Muscle layer of duodenum (tissue), 2 donors: Measurements from ENCODE around the gene CDC42EP4.

ENCODE experiments used
- H3K27ac ChIP-seq: one replicate; pipeline ENCODE4 v1.7.0; 2013; ENCODE audit warnings: mild to moderate bottlenecking, low read length
- H3K27me3 ChIP-seq: one replicate; pipeline ENCODE4 v1.7.0; 2013; ENCODE audit warnings: low read depth, mild to moderate bottlenecking, control low read depth, low read length
- H3K36me3 ChIP-seq, 2 donors: one replicate each; pipeline ENCODE4 v1.7.0; 2013; ENCODE audit warnings: low read length in 2 of 2, control low read depth in 1 of 2, mild to moderate bottlenecking in 1 of 2; ENCODE audit not compliant: insufficient read depth in 2 of 2, control insufficient read depth in 1 of 2
- H3K4me1 ChIP-seq, 2 donors: one replicate each; pipeline ENCODE4 v1.7.0; 2013; ENCODE audit warnings: low read length in 2 of 2, mild to moderate bottlenecking in 2 of 2, control low read depth in 1 of 2, moderate library complexity in 1 of 2; ENCODE audit not compliant: insufficient read depth in 2 of 2, control insufficient read depth in 1 of 2
- H3K4me3 ChIP-seq, 2 donors: one replicate each; pipeline ENCODE4 v1.7.0; 2013; ENCODE audit warnings: low read length in 2 of 2, low read depth in 1 of 2, mild to moderate bottlenecking in 1 of 2
- H3K9me3 ChIP-seq, 2 donors: one replicate each; pipeline ENCODE4 v1.7.0; 2013; ENCODE audit warnings: low read length in 2 of 2, control low read depth in 1 of 2, mild to moderate bottlenecking in 1 of 2; ENCODE audit not compliant: control insufficient read depth in 1 of 2
- donor health status: healthy.

CDC42EP4 gene

DNA sequence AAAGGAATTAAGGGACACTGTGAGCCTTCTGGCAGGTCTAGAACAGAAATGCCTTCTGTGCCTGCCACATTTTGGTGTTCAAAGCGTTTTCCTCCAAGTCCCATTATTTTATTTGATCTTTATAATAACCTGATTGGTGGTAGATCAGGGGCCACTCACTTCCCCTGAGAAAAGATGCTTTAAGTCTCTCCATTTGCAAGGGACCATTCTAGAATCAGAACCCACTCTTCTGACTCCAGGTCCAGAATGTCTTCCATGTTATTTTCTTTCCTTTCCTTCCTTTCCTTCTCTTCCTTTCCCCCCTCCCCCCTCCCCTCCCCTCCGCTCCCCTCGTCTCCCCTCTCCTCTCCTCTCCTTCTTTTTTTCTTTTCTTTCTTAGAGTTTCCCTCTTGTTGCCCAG lies 19.3 kb upstream of the CDC42EP4 start:
- no peaks in the 10 kb centered on the region for H3K36me3 ChIP-seq
- H3K4me3 ChIP-seq, result no peak overlapping the region
- no peak overlapping the region for H3K27ac ChIP-seq

DNA sequence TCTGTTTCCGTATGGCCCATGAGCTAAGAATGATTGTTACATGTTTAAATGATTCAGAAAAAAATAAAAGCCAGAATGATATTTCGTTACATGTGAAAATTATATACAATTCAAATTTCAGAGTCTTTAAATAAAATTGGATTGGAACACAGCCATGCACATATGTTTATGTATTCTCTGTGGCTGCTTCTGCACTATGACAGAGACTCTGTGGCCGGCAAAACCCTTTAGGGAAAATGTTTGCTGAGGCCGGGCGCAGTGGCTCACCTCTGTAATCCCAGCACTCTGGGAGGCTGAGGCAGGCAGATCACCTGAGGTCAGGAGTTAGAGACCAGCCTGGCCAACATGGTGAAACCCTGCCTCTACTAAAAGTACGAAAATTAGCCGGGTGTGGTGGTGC lies 15.9 kb upstream of the CDC42EP4 start:
- H3K36me3 ChIP-seq, result no peaks in the 10 kb centered on the region
- peaks cover 0 to 15% of the 10 kb centered on the region in 2 donors for H3K4me1 ChIP-seq
- H3K27me3 ChIP-seq, result no peaks in the 10 kb centered on the region
- no peak overlapping the region for H3K4me3 ChIP-seq
- no peak overlapping the region for H3K27ac ChIP-seq
- H3K9me3 ChIP-seq, result no peaks in the 10 kb centered on the region

More for the DNA sequence above, 19.3 kb upstream of the CDC42EP4 start:
- H3K9me3 ChIP-seq, result no peaks in the 10 kb centered on the region
- H3K27me3 ChIP-seq, result no peaks in the 10 kb centered on the region
- H3K4me1 ChIP-seq, result no peaks in the 10 kb centered on the region

DNA sequence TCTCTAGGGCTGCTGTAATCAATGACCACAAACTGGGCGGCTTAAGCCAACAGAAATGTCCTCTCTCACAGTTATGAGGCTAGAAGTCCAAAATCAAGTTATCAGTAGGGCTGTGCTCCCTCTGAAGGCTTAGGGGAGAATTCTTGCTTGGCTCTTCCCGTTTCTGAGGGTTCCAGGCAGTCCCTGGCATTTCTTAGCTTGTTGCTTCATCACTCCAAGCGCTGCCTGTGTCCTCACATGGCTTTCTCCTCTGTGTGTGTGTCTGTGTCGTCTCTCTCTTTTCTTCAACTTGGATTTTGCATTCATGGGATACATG lies 13.7 kb upstream of the CDC42EP4 start:
- Histone ChIP-seq H3K36me3 (no peaks in the 10 kb centered on the region), H3K4me1 (peaks cover 0 to 15% of the 10 kb centered on the region in 2 donors), H3K27me3 (no peaks in the 10 kb centered on the region), H3K27ac (no peak overlapping the region), H3K9me3 (no peaks in the 10 kb centered on the region), H3K4me3 (no peak overlapping the region)

DNA sequence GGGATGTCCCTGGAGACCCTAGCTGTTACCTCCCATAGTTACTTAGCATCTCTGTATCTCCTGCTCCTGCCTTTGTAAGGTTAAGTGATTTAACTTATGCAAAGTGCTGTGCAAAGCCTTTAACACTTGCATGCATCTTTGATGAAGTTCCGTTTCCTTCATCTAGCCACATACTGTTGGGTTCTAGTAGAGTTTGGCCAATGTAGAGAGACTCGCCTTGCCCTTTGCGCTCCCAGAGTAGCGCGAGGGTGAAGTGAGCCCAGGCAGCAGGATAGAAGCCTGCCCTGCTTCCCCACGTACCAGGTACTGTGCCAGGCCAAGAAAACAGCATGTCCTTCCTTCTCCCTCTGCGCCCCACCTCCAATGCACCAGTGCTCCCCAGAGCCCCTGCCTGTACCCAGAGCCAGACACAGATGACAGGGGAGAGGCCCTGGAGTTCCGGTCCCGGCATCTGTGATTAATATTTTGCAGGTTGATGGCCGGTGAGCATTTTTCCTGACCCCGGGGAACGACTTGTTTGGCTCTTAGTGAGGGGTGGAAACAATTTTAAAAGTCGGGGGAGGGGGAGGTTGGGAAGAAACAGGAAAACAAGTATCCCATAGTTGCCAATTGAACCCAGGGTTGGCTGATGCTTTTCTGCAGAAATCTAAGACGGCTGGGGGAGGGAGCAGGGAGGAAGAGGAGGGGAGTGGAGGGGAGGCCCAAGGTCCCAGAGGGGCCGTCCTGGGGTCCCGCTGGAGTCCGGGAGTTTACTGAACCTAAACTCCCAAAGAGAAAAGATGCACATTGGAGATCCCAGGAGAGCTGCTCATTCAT lies 13.1 kb upstream of the CDC42EP4 start:
- no peak overlapping the region for H3K27ac ChIP-seq

DNA sequence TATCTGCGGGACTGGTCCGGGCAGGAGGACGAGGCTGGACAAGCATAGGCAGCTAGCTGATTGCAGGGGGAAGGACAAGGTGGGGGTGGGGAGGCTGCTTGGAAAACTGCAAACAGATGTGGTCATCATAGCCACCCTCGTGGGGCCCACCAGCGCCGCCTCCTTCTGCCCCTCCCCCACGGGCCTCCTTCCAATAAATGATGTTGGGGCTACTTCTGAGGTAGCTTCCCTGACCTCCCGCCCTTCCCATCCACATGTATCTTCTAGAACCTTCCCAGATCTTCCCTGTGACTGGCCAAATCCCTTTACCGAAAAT lies 12.3 kb upstream of the CDC42EP4 start:
- no peak overlapping the region for H3K27ac ChIP-seq
- H3K27me3 ChIP-seq, result no peaks in the 10 kb centered on the region
- peaks cover 0 to 15% of the 10 kb centered on the region in 2 donors for H3K4me1 ChIP-seq
- H3K4me3 ChIP-seq, result no peak overlapping the region
- no peaks in the 10 kb centered on the region for H3K36me3 ChIP-seq
- no peaks in the 10 kb centered on the region for H3K9me3 ChIP-seq

More for the DNA sequence above, 13.1 kb upstream of the CDC42EP4 start:
- H3K27me3 ChIP-seq, result no peaks in the 10 kb centered on the region
- no peaks in the 10 kb centered on the region for H3K36me3 ChIP-seq
- peaks cover 0 to 15% of the 10 kb centered on the region in 2 donors for H3K4me1 ChIP-seq
- no peak overlapping the region for H3K4me3 ChIP-seq
- H3K9me3 ChIP-seq, result no peaks in the 10 kb centered on the region

DNA sequence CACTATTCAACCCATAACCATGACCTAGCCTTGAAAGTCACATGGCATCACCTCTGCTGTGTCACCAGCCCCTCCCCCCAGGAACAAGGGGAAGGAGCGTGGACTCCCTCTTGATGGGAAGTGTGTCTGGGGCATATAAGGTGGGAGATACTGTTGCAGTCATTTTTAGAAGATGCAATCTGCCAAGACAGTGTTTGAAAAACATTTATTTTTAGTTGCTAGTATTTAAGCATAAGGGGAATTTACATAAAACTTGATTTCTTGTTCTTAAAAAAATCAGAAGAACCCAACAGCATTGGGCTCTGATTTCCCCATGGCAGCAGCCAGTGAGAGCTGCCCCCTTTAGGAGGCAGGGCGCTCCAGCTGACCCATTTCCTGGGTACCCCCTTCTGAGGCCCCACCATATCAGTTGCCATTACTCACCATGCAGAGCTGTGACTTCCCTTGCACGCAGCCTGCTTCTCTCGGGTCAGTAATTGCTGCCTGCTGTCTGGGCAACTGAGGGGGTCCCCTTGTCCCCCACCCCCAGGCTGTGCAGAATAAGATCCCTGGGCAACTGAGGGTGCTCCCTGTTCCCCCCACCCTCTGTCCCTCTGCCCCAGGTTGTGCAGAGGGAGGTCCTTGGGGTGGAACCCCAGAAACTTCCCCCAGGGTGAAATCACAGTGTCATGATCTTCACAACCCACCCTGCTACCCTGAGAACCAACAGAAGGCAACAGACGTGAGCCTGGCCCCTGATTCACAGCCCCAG lies 11.8 kb upstream of the CDC42EP4 start:
- peaks cover 0 to 15% of the 10 kb centered on the region in 2 donors for H3K4me1 ChIP-seq
- no peak overlapping the region for H3K4me3 ChIP-seq
- H3K27me3 ChIP-seq, result no peaks in the 10 kb centered on the region
- H3K36me3 ChIP-seq, result no peaks in the 10 kb centered on the region
- no peaks in the 10 kb centered on the region for H3K9me3 ChIP-seq
- H3K27ac ChIP-seq, result no peak overlapping the region

DNA sequence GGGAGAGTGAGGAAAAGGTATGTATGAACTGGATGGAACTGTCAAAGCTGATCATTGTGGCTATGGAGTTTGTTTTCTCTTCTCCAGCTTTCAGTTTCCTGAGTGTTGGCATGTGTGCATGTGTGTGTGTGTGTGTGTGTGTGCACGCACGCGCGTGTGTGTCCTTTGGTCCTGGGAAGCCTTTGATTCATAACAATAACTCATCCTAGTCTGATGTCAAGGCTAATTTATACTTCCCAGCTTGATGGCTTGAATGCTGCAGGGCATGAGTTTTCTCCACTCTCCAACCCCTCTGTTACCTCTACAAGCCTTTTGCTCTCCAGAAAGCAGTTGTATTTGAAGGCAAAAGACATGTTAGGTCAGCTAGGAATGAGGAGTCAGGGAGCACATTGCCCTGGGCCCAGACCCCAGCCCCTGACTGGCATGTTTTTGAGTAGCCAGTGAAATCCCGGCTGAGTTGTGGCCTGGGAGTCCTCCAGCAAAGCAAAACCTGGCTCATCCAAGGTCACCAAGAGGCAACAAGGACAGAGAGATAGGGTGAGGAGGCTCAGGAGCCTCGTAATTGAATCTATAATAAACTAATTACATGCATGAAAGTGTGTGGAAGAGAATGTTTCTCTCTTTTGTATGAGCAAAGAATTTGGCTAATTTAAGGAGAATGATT lies 8.9 kb upstream of the CDC42EP4 start:
- Histone ChIP-seq H3K4me3 (no peak overlapping the region), H3K27ac (no peak overlapping the region), H3K36me3 (no peaks in the 10 kb centered on the region), H3K4me1 (peaks cover 0 to 15% of the 10 kb centered on the region in 2 donors), H3K27me3 (no peaks in the 10 kb centered on the region), H3K9me3 (no peaks in the 10 kb centered on the region)

DNA sequence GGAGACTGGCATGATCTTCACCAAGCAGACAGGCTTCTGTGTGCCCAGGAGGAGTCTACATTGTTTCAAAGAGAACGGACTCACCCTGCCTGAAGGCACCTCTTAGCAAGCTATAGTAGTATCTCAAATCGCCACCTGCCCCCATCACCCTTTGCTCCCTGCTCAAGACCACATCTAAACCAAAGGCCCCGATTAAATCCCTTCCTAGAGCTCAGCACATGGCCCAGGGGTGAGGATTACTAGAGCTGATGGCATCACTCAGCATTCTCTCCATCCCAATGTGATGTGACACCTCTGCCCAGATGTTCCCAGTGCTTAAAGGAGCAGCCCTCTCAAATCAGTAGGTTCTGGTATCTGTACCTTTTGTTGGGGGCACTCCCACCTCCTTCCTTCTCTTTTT lies 8.0 kb upstream of the CDC42EP4 start:
- Histone ChIP-seq H3K27ac (no peak overlapping the region), H3K9me3 (no peaks in the 10 kb centered on the region), H3K36me3 (no peaks in the 10 kb centered on the region), H3K27me3 (no peaks in the 10 kb centered on the region), H3K4me3 (no peak overlapping the region), H3K4me1 (peaks cover 0 to 5% of the 10 kb centered on the region in 2 donors)

DNA sequence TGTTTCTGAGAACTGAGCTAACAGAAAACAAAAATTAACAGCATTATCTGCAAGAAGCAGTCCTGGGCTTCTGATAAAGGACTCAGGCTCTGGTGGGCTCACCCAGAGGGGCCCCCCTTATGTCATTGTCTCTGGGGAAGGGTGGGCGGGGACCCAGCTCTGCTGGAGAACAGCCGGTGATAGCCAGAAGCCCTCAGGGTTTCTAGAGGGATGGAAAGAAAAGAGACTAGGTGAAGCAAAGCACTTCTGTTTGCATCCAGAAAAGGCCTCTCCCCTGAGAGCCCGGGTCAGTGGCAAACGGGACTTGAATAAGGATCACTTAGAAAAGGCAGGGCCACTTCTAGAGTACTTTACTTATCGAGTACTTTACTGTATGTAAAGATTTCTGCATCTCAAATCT lies 7.0 kb upstream of the CDC42EP4 start:
- H3K27me3 ChIP-seq, result no peaks in the 10 kb centered on the region
- H3K27ac ChIP-seq, result no peak overlapping the region
- no peak overlapping the region for H3K4me3 ChIP-seq
- no peaks in the 10 kb centered on the region for H3K36me3 ChIP-seq
- H3K9me3 ChIP-seq, result no peaks in the 10 kb centered on the region
- H3K4me1 ChIP-seq, result no peaks in the 10 kb centered on the region

DNA sequence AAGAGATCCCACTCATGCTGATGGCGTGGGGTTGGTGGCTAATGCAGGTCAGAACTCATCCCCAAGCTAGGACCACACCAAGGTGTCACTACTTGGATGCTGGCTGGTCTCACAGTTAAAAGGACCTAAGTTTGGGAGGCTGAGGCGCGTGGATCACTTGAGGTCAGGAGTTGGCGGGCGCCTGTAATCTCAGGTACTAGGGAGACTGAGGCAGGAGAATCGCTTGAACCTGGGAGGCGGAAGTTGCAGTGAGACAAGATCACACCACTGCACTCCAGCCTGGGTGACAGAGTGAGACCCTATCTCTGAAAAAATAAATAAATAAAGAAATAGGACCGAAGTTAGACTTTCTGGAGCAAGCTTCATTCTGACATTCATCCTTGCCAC lies 6.6 kb upstream of the CDC42EP4 start:
- Histone ChIP-seq H3K36me3 (no peaks in the 10 kb centered on the region), H3K27ac (no peak overlapping the region), H3K4me3 (no peak overlapping the region), H3K4me1 (no peaks in the 10 kb centered on the region), H3K27me3 (no peaks in the 10 kb centered on the region), H3K9me3 (no peaks in the 10 kb centered on the region)

DNA sequence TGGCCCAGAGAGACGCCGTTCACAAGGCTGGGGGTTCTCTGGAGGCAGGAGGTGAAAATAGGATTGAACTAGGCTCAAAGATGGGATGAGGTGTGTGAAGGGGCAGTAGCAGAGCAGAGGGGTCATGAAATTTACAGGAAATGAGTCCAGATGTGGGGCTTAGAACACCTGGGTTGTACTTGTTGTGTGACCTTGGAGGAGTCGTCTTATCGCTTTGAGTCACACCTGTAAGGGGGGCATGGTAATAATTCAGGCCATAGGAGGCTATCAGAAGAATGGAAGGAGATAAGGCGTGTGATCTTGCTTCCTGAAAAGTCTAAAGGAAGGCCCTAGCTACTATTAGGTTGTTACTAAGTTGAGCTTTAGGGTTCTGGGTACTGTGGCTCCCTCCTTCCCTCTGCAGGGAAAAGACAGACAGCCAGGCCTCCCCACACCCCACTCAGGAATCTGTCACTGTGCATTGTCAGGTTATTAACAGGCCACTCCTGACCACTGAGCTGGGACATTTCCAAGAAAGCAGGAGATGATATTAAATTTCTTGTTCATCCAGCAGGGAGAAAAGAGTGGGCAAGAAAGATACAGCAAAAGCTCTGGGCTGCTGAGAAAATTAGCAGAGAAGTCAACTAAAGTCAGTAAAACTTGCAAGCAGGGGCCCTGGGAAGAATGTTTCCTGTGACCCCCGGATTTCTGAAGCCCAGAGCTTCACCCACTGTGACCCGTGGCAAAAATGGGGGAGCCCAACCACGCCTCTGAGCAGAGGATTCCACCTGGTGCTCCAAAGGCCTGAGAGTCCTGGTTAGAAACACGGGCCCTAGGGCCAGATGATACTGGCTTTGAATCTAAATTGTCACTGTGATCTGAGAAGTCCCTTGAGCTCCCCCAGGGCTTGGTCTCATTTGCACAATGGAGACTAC lies 6.0 kb upstream of the CDC42EP4 start:
- H3K4me3 ChIP-seq, result no peak overlapping the region
- H3K4me1 ChIP-seq, result no peaks in the 10 kb centered on the region
- no peaks in the 10 kb centered on the region for H3K27me3 ChIP-seq
- no peaks in the 10 kb centered on the region for H3K9me3 ChIP-seq
- no peaks in the 10 kb centered on the region for H3K36me3 ChIP-seq
- no peak overlapping the region for H3K27ac ChIP-seq
